Activated naive CD4-positive, alpha-beta T cell (primary cell): ENCODE results near the gene OR6T1.

Source experiments
- DNase-seq, 4 experiments: peaks; one replicate each; lab custom pipeline; 2025; lab: John Stamatoyannopoulos, UW

Gene OR6T1, protein sequence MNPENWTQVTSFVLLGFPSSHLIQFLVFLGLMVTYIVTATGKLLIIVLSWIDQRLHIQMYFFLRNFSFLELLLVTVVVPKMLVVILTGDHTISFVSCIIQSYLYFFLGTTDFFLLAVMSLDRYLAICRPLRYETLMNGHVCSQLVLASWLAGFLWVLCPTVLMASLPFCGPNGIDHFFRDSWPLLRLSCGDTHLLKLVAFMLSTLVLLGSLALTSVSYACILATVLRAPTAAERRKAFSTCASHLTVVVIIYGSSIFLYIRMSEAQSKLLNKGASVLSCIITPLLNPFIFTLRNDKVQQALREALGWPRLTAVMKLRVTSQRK

DNA sequence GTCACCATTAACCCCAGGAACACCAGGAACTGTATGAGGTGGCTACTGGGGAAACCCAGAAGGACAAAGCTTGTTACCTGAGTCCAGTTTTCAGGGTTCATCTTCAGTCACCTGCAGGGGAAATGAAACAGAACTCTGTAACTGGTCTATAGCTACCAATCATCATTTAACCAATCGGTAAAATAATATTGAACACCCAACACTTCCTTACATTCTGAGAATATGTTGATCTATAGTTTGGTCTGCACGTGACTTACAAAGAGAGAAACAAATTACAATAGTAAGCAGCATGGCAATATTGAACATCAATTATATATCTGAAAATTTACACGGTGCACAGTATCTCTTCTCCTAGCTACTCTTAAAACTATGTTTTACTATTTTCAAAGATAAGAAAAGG is at the start of gene OR6T1:
Gene OR6T1, minus strand, starts transcription at position 101 of the 400 bp plus-strand sequence. Its CDS starts 0 bp downstream, at position 101.
- DNase-seq, result no peak

DNA sequence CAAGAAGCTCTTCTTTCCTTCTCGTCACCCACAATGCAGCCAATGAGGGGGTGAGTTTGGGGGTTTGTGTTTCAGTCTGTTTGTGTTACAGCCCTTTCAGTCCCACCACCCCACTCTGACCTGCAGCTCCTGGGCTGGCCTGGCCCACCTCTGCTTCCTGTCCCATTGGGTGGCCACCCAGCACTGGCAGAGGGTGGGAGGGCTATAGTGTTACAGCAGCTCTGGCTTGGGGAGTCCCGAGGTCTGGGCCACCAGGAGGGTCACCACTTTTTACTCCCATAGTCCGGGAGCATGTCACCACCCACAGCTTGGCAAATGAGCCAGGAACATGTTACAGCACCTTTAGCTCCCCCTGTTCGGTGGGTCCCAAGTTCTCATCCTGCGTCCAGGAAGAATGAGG is 35.7 kb upstream of the OR6T1 start:
- DNase-seq, result no peak

DNA sequence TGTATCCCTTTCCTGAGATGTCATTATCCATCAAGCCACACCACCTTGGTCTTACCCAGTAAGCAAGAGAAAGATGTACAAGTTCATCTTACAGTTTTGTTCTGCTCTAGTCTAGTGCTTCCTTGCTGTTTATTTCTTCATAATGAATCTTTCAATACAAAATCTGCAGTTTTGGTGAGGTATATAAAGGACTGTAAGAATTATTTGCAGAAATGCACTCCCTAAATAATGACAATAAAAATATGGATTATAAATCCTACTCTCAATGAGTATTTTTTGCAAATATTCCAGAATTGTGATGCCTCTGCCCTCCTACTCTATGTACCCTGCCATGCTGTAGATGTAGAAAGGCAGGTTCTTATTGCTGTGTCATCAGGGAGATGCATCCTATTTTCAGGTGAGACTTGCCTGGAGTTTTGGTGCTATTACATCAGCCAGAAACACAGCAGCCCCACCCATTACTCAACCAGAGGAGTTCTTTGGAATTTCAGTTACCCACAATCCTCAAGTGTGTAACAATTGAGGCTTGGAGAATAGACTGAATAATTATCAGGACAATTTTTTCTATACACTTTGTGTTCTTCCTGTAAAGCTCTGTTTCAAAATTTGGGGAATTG is 34.2 kb upstream of the OR6T1 start, which contains the start of gene OR10S1:
Gene OR10S1, minus strand, starts transcription at position 51 of the 617 bp plus-strand sequence. CDS start 117 bp downstream, outside the sequence.
- DNase-seq, result no peak

DNA sequence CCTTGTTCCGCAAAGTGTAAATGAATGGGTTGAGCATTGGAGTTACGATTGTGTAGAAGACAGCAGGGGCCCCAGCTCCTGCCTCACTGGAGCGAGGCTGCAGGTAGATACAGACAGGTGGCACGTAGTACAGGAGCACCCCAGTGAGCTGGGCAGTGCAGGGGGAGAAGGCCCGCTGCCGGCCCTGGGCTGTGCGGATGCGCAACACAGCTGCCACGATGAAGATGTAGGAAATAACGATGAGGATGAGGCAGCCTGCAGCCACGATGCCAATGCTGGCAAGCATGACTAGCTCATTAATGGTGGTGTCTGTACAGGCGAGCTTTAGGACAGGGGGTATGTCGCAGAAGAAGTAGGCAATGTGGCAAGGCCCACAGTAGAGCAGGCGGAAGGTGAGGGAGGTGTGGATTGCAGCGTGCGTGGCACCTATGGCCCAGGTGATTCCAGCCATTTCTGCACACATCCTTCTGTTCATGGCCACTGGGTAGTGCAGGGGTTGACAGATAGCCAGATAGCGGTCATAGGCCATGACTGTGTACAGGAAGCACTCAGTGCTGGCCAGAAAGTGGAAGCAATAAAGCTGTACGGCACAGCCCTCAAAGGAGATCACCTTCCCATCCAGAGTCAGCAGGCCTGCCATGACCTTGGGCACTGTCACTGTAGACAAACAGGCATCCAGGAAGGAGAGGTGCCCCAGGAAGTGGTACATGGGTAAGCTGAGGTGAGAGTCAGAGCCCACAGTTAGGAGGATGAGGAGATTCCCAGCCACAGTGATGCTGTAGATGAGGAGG is 33.3 kb upstream of the OR6T1 start:
- DNase-seq, result no peak

DNA sequence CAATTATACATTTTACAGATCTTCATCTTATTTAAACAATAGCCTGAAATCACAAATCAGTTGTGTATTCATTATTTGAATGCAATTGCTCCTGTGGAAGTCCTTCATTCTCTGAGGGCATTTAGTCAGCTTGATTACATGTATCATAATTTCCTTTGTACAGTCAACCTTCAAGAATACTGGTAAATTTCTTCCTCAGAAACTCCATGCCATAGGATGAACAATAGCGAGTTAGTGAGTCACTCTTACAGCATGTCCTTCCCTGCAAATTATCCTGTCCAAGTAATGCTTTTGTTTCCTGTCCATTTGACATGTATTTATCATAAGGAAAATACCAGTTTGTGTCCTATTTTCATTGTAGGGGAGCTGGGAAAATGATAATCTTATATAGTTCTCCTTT is 30.2 kb upstream of the OR6T1 start:
- DNase-seq, result no peak

DNA sequence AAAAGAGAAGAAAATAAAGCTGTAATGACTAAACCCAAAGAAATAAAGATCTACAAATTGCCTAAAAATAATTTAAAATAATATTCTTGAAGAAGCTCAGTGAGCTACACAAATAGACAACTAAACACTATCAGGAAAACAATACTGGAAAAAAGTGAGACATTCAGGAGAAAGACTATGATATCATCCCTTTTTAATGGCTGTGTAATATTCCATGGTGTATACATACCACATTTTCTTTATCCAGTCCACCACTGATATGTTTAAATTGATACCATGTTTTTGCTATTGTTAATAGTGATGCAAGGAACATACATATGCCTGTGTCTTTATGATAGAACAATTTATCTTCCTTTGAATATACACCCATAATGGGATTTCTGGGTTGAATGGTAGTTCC is 13.1 kb upstream of the OR6T1 start:
- DNase-seq, result no peak

DNA sequence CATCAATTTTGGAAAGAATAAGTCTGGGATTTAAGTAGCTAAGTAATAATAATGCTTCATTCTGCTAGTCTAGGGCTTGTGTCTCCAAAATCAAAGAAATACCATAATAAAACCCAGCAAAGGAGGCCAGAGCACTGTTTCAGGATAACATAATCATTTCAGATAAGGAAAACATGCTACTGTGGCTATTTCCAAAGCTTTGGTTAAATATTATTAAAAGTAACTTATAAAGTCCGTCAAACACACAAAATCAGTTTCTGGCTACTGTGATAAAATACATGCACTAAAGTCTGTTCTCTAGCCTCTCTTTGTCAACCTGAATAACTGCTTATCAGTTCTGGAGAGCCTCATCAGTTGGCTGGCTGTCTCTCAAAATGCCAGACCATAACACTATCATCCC is 1.5 kb upstream of the OR6T1 start:
- no peak for DNase-seq

DNA sequence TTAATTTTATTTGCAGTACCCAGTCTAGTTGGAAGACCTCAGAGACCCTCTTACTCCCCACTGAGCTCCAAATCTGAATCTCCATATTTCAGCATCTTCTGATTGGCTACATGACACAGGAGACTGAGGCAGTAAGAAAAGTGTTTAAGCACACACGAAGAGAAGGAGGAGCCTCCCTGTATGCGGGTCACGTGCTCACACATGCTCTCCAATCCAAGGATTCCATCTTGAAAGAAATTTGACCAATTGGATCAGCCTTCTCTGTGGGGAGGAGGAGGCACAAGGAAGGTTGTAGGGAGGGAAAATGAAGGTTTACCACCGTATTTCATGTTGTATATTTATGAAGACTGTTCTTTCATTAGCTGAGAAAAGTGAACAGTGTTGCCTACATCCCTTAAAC is 1.2 kb downstream of the OR6T1 start:
- DNase-seq, result no peak

DNA sequence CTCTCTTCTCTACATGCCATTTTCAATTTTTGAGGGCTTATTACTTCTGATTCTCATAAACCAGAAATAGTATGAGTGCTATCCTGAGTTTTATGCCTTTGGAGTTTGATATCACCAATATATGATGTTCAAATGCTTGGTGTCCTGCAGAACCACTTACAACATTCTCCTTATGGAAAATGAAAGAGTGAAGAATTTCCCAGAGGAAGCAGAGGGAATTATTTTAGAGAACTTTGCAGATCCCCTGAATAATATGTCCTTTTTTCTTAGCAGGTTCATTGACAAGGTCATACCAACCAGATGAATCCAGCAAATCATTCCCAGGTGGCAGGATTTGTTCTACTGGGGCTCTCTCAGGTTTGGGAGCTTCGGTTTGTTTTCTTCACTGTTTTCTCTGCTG is 4.3 kb downstream of the OR6T1 start, which contains the start of gene OR4D5:
Gene OR4D5, plus strand, starts transcription at position 301 of the 400 bp plus-strand sequence. Its CDS starts 0 bp downstream, at position 301.
- no peak for DNase-seq

DNA sequence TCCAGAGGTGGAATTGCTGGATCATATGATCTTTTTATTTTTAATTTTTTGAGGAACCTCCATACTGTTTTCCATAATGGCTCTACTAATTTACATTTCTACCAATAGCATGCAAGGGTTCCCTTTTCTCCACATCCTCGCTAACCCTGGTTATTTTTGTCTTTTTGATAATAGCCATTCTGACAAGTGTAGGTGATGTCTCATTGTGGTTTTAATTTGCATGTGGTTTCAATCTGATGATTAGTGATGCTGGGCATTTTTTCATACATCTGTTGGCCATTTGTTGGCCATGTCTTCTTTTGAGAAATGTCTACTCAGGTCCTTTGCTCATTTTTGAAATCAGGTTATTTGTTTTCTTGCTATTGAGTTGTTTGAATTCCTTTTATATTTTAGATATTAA is 19.6 kb downstream of the OR6T1 start:
- DNase-seq, result no peak

DNA sequence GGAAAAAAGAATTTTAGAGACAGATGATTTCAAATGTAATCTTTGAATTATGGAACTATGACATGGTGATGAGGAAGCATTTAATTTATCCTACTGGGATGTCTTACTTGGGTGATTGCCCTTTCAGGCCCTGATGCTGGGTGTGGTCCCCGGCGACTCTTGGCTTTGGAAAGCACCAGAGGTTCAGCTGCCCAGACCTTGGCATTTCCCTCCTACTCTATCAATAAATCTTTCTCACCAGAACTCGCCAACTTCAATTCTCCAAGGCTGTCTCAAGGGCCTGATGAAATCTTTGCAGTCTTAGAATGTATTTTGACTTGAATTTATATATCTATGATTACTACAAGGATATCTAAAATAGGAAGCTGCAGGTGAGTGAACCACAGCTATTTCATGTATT is 22.7 kb downstream of the OR6T1 start:
- DNase-seq, result no peak

DNA sequence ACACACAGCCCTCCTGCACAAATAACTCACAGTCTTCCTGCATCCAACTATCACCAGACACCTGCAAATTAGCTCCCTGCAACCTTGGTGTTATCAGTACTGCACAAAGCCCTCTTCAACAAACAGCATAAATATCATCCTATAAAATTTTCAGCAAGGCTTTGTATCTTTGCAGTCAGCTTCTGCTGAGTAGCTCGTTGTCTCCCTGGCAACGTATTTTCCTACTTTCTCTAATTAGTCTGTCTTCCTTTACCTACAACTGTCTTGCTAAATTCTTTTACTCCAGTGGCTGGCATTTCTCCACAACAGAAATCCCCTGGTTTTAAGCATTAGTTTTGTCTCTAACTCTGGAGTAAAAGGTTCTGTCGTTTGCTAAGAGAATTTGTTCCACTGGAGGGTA is 37.8 kb downstream of the OR6T1 start:
- DNase-seq, result no peak

DNA sequence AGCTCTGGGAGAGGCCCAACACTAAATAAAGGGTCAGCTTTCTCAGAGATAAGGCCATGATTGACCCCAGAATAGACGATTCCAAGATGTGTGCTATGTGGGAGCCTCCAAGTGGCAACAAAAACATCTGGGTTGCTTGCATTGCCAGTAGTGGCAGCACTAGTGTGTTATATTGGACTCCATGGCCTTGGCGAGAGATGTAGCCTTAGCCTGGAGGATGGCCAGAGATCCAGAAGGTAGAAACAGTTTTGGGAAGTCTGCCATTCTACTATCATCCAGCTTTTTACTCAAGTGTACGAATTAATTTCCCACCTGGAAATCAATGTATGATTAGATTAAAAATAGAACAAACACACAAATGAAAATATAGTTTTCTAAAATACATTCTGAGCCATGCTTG is 38.7 kb downstream of the OR6T1 start:
- DNase-seq, result no peak

DNA sequence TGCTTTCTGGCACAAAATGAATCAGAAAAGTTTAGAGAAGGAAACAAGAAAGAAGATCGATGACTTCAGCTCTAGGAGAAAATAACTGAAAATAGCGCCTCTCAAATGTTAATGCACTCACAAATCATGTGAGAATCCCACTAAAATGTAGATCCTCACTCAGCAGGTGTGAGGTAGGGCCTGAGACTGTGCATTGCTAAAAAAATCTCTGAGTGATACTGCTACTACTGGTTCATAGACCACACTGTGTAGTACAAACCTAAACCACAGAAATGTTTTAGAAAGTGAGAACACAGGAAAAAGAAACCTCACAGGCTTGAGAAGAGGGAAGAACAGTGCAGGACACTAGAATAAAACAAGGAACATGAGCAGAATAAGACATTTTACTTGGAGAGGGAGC is 39.7 kb downstream of the OR6T1 start:
- DNase-seq, result no peak

DNA sequence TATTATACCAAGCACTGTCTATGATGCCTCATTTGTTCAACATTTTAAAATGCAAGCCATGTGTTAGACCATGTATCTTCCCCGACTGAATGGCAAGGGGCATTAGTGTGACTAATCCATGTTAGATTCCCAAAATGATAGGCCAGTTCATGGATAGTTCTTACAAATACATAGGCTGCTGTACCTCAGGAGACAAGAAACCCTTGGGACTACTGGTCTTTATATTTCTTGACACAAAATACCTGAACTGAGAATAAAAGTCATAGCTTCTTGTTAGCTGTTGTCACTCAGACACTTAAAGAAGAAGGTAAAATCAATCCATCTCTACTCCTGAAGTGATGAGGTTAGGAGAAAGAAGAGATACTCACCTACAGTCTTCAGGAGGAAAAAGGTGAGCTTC is 41.8 kb downstream of the OR6T1 start, which contains the start of gene OR8D4:
Gene OR8D4, plus strand, starts transcription at position 301 of the 400 bp plus-strand sequence. CDS start 4,265 bp downstream, outside the sequence.
- DNase-seq, result no peak

DNA sequence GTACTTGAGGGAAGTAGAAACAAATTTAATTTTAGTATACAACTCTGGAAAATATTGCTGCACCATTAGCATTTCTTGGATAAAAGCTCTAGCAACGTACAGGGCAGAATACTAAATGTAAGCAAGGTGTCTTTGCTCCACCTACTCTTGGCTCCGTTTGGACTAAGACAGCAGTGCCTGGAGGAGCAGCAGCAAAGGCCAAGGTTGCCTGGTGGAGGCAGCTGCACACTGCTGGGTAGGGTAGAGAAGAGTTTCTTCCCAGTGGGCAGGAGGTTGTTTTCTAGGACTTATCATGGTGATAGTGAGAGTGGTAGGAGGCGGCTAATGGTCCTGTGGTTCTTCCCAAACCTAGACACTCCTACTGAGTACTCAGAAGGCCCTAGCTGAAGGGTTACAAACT is 43.8 kb downstream of the OR6T1 start:
- no peak for DNase-seq
